K562 treated with DMSO at 1 percent for 48 hours (cell line): Measurements from ENCODE around the gene NCK2. TPM values are rescaled to one million over a fixed set of nuclear protein-coding genes. Genes with fewer than 3 reads are reported as not detected.

Source experiments
- total RNA-seq: library from RNA; unstranded; fragments of 300-600 nt; gene quantifications from 2 replicates; pipeline ENCODE4 v1.2.3, GENCODE V29; 2022; ENCODE audit warnings: low replicate concordance; ENCODE audit errors: extremely low read depth

The NCK2 gene
- total RNA-seq: not detected in 2 replicates

DNA sequence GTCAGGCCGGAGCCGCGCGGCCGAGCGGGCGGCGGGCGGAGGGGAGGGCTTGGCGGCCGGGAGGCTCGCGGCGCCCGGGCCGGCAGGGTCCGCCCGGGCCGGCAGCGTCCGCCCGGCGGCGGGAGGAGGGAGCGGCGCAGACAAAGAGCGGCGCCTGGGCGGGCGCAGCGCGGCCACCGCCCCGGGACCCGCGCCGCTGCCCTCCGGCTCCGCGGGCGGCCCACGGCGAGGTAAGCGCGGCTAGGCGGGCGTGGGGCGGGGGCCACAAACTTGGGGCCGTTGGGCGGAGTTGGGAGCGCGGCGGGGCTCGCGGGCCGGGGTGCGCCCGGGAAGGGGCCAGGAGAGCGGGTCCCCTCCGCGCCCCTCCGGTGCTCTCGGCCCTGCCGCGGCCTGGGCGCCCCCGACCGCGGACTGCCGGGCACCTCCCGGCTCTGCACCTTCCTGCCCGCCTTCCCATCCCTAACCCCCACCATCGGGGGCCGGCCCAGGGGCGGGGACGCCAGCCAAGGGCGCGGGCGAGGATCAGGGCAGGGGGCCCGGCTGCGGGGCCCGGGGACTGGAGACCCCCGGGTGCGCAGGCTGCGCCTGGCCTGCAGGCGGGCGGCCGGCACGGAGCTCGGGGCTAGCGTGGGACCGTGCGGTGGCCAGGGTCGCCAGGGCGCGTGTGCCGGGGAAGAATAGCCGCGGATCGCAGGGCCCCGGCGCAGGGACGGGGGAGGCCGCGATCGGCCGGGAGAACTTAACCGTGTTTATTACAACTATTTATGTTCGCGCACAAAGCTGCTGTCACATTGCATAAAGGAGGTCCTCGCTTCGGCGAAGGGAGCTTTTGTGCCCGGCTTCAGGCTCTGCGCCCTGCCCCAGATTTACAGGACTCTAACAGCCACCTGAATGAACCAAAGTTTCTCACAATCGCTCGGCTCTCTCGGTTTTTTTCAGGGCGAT is at the start of gene NCK2:
TSS of gene NCK2 (plus strand) at position 4 of the 945 bp plus-strand sequence. CDS start 110,152 bp downstream, outside the sequence.

